ENCODE measurements around the gene PHKB. TPM values are rescaled to one million over a fixed set of nuclear protein-coding genes. Genes with fewer than 3 reads are reported as not detected.

The PHKB gene
- total and polyA plus RNA-seq, 2 donors from 2014 or later: 48.3 to 80.5 TPM

DNA sequence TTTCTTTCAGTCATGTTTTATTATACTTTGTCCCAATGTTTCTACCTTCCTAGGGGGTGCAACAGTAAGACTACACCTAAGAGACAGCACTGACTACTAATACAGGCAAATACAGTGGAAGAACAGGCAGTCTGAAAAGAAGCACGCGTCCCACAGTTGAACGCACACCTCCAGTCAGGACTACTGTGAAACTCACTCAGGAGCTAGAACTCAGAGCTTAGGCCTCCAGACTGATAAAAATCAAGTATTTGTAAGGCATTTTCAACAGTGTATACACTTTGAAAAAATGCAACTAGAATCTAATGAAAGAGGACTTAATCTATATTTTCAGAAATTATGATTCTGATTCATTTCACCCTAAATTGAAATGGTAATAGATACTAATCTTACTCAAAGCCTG, 14.7 kb upstream of the PHKB start:
- no peak overlapping the region for H3K4me3 ChIP-seq (ENCODE audit: low read length in 3 of 3)
- H3K36me3 ChIP-seq (ENCODE audit: control insufficient read depth in 2 of 3, insufficient read depth in 3 of 3, low read length in 3 of 3): peaks cover 0 to 13% (median under 1%) of the 10 kb centered on the region in 3 donors
- intact Hi-C loops (cut with DNase I): no loop called here
- no peak for DNase-seq
- no peaks in the 10 kb centered on the region for H3K9me3 ChIP-seq (ENCODE audit: control insufficient read depth in 2 of 3, insufficient read depth in 1 of 3, low read length in 3 of 3)
- H3K27me3 ChIP-seq (ENCODE audit: control insufficient read depth, insufficient read depth, low read length): no peaks in the 10 kb centered on the region
- H3K4me1 ChIP-seq (ENCODE audit: control insufficient read depth in 2 of 3, insufficient read depth in 2 of 3, low read depth in 1 of 3, low read length in 3 of 3): no peaks in the 10 kb centered on the region
- FAIRE-seq: no peak
- TF ChIP-seq, protein P1, sequence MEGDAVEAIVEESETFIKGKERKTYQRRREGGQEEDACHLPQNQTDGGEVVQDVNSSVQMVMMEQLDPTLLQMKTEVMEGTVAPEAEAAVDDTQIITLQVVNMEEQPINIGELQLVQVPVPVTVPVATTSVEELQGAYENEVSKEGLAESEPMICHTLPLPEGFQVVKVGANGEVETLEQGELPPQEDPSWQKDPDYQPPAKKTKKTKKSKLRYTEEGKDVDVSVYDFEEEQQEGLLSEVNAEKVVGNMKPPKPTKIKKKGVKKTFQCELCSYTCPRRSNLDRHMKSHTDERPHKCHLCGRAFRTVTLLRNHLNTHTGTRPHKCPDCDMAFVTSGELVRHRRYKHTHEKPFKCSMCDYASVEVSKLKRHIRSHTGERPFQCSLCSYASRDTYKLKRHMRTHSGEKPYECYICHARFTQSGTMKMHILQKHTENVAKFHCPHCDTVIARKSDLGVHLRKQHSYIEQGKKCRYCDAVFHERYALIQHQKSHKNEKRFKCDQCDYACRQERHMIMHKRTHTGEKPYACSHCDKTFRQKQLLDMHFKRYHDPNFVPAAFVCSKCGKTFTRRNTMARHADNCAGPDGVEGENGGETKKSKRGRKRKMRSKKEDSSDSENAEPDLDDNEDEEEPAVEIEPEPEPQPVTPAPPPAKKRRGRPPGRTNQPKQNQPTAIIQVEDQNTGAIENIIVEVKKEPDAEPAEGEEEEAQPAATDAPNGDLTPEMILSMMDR (IDR thresholded peaks at IDR 0.05; ENCODE audit: borderline replicate concordance, extremely low read depth, insufficient read depth): no peak
- no peak overlapping the region for H3K27ac ChIP-seq (ENCODE audit: low read depth in 2 of 2, low read length in 2 of 2)
- no peak overlapping the region for H3K9ac ChIP-seq (ENCODE audit: low read length in 3 of 3)

DNA sequence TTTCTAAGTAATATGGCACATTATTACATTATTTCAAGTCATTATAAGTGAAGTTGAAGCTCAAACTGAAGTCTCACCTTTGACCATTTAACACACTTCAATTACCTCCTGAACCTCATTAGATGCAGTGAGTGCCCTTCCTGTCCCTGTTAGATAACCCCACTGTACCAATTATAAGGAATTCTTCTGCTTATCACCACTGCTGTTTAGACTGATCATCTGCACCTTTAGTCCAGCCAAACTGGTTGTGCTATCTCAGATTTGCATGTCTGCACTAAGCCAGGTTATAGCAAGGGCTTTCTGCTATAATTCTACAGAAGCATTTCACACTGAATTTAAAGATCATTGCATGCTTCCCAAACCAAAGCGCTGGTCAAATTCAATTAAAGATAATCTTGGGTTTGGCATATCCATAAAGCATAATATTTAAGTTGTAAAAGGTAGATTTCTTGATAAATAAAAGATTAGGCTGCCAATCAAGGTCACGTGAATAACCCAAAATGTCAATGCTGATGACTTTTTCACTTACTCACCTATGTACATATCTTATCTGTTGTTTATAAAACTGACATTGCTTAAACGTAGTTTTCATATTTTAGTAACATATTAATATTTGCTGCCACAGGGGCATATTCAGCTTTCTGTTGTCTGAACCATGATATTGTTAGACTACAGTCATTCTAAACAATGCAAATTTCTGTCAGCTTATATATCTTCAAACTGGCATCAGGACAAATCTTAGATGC, 12.1 kb upstream of the PHKB start:
- H3K4me1 ChIP-seq (ENCODE audit: control insufficient read depth in 2 of 3, insufficient read depth in 2 of 3, low read depth in 1 of 3, low read length in 3 of 3): no peaks in the 10 kb centered on the region
- no peaks in the 10 kb centered on the region for H3K27me3 ChIP-seq (ENCODE audit: control insufficient read depth, insufficient read depth, low read length)
- DNase-seq (no peak), FAIRE-seq (no peak)
- no peak overlapping the region for H3K9ac ChIP-seq (ENCODE audit: low read length in 3 of 3)
- H3K27ac ChIP-seq (ENCODE audit: low read depth in 2 of 2, low read length in 2 of 2): no peak overlapping the region
- intact Hi-C loops (cut with DNase I): no loop called here
- H3K9me3 ChIP-seq (ENCODE audit: control insufficient read depth in 2 of 3, insufficient read depth in 1 of 3, low read length in 3 of 3): no peaks in the 10 kb centered on the region
- no peak overlapping the region for H3K4me3 ChIP-seq (ENCODE audit: low read length in 3 of 3)
- TF ChIP-seq, protein P1 (IDR thresholded peaks at IDR 0.05; ENCODE audit: borderline replicate concordance, extremely low read depth, insufficient read depth): no peak
- peaks cover 0 to 30% (median 9%) of the 10 kb centered on the region in 3 donors for H3K36me3 ChIP-seq (ENCODE audit: control insufficient read depth in 2 of 3, insufficient read depth in 3 of 3, low read length in 3 of 3)

DNA sequence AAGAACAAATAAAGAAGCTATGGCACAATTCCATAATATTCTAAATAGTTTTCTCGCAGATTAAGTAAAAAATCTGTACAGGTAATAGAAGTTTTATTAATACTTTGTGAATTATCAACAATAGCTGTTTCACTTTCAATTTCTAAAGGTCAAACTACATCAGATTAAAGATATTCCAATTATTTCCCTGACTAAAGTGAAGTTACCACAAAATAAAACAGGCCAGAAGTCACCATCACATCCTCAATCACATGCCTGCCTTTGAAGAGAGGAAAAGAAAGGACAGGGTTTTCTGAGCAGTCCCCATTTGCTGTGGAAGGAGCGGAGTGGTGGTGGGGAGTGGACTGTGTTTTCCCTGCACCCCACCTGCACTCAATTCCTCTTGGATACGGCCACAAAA, 11.3 kb upstream of the PHKB start:
- Histone ChIP-seq H3K27me3 (ENCODE audit: control insufficient read depth, insufficient read depth, low read length) (no peaks in the 10 kb centered on the region), H3K4me3 (ENCODE audit: low read length in 3 of 3) (no peak overlapping the region), H3K9me3 (ENCODE audit: control insufficient read depth in 2 of 3, insufficient read depth in 1 of 3, low read length in 3 of 3) (no peaks in the 10 kb centered on the region), H3K9ac (ENCODE audit: low read length in 3 of 3) (no peak overlapping the region), H3K36me3 (ENCODE audit: control insufficient read depth in 2 of 3, insufficient read depth in 3 of 3, low read length in 3 of 3) (peaks cover 2 to 30% (median 11%) of the 10 kb centered on the region in 3 donors), H3K27ac (ENCODE audit: low read depth in 2 of 2, low read length in 2 of 2) (no peak overlapping the region), H3K4me1 (ENCODE audit: control insufficient read depth in 2 of 3, insufficient read depth in 2 of 3, low read depth in 1 of 3, low read length in 3 of 3) (no peaks in the 10 kb centered on the region)
- TF ChIP-seq, protein P1 (IDR thresholded peaks at IDR 0.05; ENCODE audit: borderline replicate concordance, extremely low read depth, insufficient read depth): no peak
- DNase-seq (no peak), FAIRE-seq (no peak)
- intact Hi-C loops (cut with DNase I): no loop called here

Measured in kidney (tissue), 14 donors.